Measurements from ENCODE around the gene ZMYND8. TPM values are rescaled to one million over a fixed set of nuclear protein-coding genes. Genes with fewer than 3 reads are reported as not detected.

Gene ZMYND8
- total and polyA plus RNA-seq, 2 of the 8 experiments (the other 6 are each of a cell fraction or from before 2014, with no cell fraction given): 50.5 to 163 TPM

DNA sequence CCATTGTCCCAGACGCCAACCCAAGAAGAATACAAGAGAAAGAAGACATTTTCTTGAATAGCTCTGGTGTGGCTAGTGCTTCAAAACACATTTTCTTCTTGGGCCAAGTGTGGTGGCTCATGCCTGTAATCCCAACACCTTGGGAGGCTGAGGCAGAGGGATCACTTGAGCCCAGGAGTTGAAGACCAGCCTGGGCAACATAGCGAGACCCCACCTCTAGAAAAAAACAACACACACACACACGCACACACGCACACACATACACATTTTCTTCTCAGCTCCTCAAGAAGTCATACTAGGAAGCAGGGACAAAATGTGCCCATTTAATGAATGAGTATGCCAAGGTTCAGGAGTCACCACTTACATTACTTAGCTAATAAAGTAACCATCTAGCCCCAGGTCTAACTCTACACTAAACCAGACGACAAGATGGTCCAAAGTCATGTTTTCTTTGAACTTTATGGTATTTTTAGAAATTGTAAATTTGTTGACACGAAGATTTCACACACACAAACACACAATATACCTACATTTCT lies 68.8 kb downstream of the ZMYND8 start:
- no peak overlapping the region for H3K27ac ChIP-seq (ENCODE audit: low read depth, low read length)
- no peak overlapping the region for H2BK12ac ChIP-seq (ENCODE audit: low read depth, low read length)
- H2AK5ac ChIP-seq (ENCODE audit: low read depth, low read length): no peak overlapping the region
- H2BK5ac ChIP-seq (ENCODE audit: low read depth, low read length): no peak overlapping the region
- H4K20me1 ChIP-seq (replicated peaks in 1 of 2; ENCODE audit: control insufficient read depth in 1 of 2, insufficient read depth in 2 of 2, low read length in 2 of 2): peaks cover 1 to 3% of the 10 kb centered on the region in 2 experiments
- no peak overlapping the region for H2AFZ ChIP-seq (ENCODE audit: low read length)
- H3K27me3 ChIP-seq (replicated peaks in 1 of 4; ENCODE audit: control insufficient read depth in 3 of 4, extremely low read depth in 1 of 4, insufficient read depth in 3 of 4, low read length in 3 of 4): no peaks in the 10 kb centered on the region
- H3K14ac ChIP-seq (ENCODE audit: insufficient read length): no peak overlapping the region
- H3K4ac ChIP-seq (replicated peaks; ENCODE audit: insufficient read length, low read depth, low read length): no peak overlapping the region
- DNase-seq (ENCODE audit: low read depth in 1 of 2, low spot score in 2 of 2) (no peak), FAIRE-seq (no peak)
- no peak overlapping the region for H3K23ac ChIP-seq (ENCODE audit: insufficient read length)
- H3K79me1 ChIP-seq (ENCODE audit: low read depth, low read length): 0 out of 2 replicates have a peak, but pooled peaks cover 4% of the 10 kb centered on the region
- peaks cover 40 to 94% (median 72%) of the 10 kb centered on the region in 4 experiments for H3K36me3 ChIP-seq (ENCODE audit: control insufficient read depth in 2 of 4, insufficient read depth in 4 of 4, low read length in 3 of 4)
- POLR2A ChIA-PET (ENCODE audit: partially characterized antibody): interaction anchor here (0.6 to 1.0 kb wide), 3 partner anchors 39 to 69 kb away, joined by 3 read pairs; partner anchors contain the start of gene ZMYND8
- WGBS, 2 experiments (ENCODE audit: extremely low coverage in 1 of 2, insufficient coverage in 1 of 2, insufficient read length in 1 of 2, insufficient replicate concordance in 2 of 2, low coverage in 1 of 2, low lambda C conversion rate in 2 of 2, missing lambda C conversion rate in 1 of 2): 83% methylated on average over 6 of the region's 6 CpGs; no CpG with 5 or more reads in 1 of the 2 experiments
- no peaks in the 10 kb centered on the region for H3K9me3 ChIP-seq (ENCODE audit: insufficient read depth in 2 of 2, low read depth in 1 of 2, low read length in 1 of 2)
- no peak overlapping the region for H4K5ac ChIP-seq (ENCODE audit: insufficient read length, low read depth, low read length)
- no peak overlapping the region for H3K56ac ChIP-seq (replicated peaks; ENCODE audit: insufficient read length, low read depth, low read length)
- no peak for TF ChIP-seq SIN3A (conservative IDR thresholded peaks at IDR 0.05 in 1 of 2, IDR thresholded peaks at IDR 0.05 in 1 of 2; ENCODE audit: low read depth in 1 of 2, low read length in 2 of 2)
- no peak for TF ChIP-seq CTBP2 (IDR thresholded peaks at IDR 0.05; ENCODE audit: borderline replicate concordance, insufficient read depth, insufficient read length, low read length)
- no peak for TF ChIP-seq FOSL1 (IDR thresholded peaks at IDR 0.05; ENCODE audit: insufficient read depth, low read depth, low read length)
- TF ChIP-seq SIX5 (IDR thresholded peaks at IDR 0.05; ENCODE audit: low read depth, low read length): no peak
- no peak for TF ChIP-seq BRCA1 (IDR thresholded peaks at IDR 0.05; ENCODE audit: low read depth, low read length)
- no peak for TF ChIP-seq SP2 (IDR thresholded peaks at IDR 0.05; ENCODE audit: low read length)
- TF ChIP-seq CTCF (IDR thresholded peaks at IDR 0.05; ENCODE audit: control extremely low read depth in 1 of 3, insufficient read depth in 1 of 3, low read depth in 1 of 3, low read length in 3 of 3): no peak
- no peak for TF ChIP-seq RXRA (IDR thresholded peaks at IDR 0.05; ENCODE audit: insufficient read depth, low read depth, low read length)
- CTCF ChIA-PET (ENCODE audit: partially characterized antibody): interaction anchor here (0.6 to 3.6 kb wide), 4 partner anchors 15 to 96 kb away, joined by 3 to 18 read pairs (median 10); no protein-coding TSS in a partner anchor
- no peak overlapping the region for H2BK120ac ChIP-seq (replicated peaks; ENCODE audit: low read depth, low read length)
- no peaks in the 10 kb centered on the region for H3K4me1 ChIP-seq (replicated peaks in 1 of 4; ENCODE audit: control insufficient read depth in 3 of 4, insufficient read depth in 4 of 4, low read length in 3 of 4)
- no peak overlapping the region for H3K4me2 ChIP-seq (ENCODE audit: insufficient read depth in 1 of 2, low read depth in 2 of 2, low read length in 2 of 2)
- H3K18ac ChIP-seq (ENCODE audit: extremely low read depth, low read length): no peak overlapping the region
- no peak overlapping the region for H2BK20ac ChIP-seq (ENCODE audit: low read length)
- H4K8ac ChIP-seq (ENCODE audit: extremely low read depth, insufficient read depth, low read length): no peak overlapping the region
- H3K79me2 ChIP-seq (ENCODE audit: control insufficient read depth in 1 of 2, insufficient read depth in 2 of 2, low read length in 2 of 2): peaks cover 0 to 35% of the 10 kb centered on the region in 2 experiments; a peak in 2 of 4 replicates
- no peak overlapping the region for H3K4me3 ChIP-seq (ENCODE audit: extremely low read depth in 1 of 4, insufficient read depth in 2 of 4, low read depth in 3 of 4, low read length in 4 of 4)
- H4K91ac ChIP-seq (replicated peaks; ENCODE audit: insufficient read length, low read length): no peak overlapping the region
- no peaks in the 10 kb centered on the region for H3K23me2 ChIP-seq (ENCODE audit: low read depth, low read length)
- H3K9ac ChIP-seq (replicated peaks in 1 of 4; ENCODE audit: extremely low read depth in 1 of 4, low read depth in 3 of 4, low read length in 3 of 4): no peak overlapping the region
- H2BK15ac ChIP-seq (ENCODE audit: low read length): no peak overlapping the region

Data from H1 (cell line).